Measurements from ENCODE around the gene RERG.

RERG gene

DNA sequence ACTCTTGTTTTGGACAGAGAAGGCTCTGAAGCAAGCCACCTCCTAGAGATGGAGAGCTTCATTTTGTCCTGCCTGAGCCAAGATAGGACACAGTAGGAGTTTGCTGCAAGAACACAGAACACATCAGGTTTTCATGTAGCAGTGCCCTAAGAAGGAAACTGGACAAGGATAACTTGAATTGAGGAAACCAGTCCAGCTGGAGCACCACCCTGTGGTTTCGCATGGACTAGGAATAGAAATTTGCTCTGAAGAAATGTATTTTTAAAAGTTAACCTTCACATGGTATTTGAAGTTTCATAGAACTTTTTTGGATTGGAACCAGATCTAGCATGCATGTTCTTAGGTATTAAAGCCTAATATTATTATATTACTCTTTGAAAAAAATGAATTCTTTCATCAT is 68.8 kb downstream of the RERG start:
- Histone ChIP-seq H3K4me1 (ENCODE audit: control insufficient read depth, insufficient read depth, low read length) (peaks cover 56% of the 10 kb centered on the region), H3K4me3 (ENCODE audit: low read length) (no peak overlapping the region), H3K9ac (ENCODE audit: low read length) (no peak overlapping the region), H3K27me3 (ENCODE audit: control insufficient read depth, insufficient read depth, low read length) (no peaks in the 10 kb centered on the region), H3K27ac (ENCODE audit: low read depth, low read length) (peak overlapping the region; percentile 74), H3K36me3 (ENCODE audit: control insufficient read depth, insufficient read depth, low read length) (no peaks in the 10 kb centered on the region)

DNA sequence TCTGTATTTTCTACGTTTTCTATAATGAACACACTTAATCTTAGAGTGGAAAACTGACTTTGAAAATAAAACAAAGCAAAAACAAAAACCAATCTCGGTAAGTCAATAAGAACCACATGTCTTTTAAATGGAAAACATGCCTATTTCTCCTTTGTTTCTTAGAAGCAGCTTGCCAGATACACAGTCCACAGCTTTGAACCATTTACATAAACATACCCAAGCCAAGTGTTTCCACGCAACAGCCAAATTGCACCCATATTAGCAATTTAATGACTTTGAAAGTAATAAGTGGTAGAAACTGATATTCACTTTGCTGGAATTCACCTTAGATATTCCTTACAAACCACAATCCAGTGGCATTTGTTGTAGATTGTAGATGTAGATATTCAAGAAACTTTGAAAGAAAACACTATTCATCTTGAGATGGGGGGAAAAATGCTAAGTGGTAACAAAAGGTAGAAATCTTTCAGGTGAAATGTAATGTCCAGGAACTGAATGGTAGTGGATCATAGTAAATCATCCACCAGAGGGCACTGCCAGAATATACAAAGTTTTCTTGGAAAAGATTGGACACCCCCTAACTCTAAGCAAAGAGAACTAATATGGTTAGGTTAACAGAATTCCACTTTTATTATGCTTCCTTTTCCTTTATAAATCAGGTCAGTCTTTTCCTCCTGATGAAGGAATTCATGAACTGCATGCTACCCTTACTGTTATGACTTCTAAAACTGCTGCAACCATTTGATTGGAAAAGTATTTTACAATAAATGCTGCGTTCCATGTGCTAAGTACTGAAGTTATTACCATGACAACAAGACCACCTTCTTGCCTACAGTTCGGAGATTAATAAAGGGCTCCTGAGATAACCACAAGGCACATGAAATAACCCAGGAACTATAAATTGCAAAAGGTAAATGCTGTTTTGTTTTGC is 69.8 kb downstream of the RERG start:
- H3K4me3 ChIP-seq (ENCODE audit: low read length), result no peak overlapping the region
- H3K9ac ChIP-seq (ENCODE audit: low read length), result no peak overlapping the region
- H3K27ac ChIP-seq (ENCODE audit: low read depth, low read length), result peak overlapping the region; percentile 74
- no peaks in the 10 kb centered on the region for H3K27me3 ChIP-seq (ENCODE audit: control insufficient read depth, insufficient read depth, low read length)
- H3K36me3 ChIP-seq (ENCODE audit: control insufficient read depth, insufficient read depth, low read length), result no peaks in the 10 kb centered on the region
- peaks cover 47% of the 10 kb centered on the region for H3K4me1 ChIP-seq (ENCODE audit: control insufficient read depth, insufficient read depth, low read length)

DNA sequence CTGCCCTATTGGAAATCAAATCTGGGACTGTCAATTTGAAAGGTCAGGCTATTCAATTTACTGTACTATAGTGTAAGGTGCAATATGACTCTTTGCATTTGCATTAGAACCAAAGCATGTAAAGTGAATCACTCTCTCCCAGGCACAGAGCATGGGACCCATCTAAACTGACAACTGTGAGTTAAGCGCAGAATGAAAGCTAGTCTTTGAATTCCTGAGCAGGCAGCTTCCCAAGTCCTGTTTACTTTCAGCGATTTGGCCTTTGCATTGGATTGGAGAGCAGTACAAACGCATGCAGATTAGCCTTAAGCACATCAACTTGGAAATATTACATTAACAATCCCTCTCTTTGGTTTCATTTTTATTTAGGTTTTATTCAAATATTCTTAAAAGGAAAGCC is 74.6 kb downstream of the RERG start:
- Histone ChIP-seq H3K27ac (ENCODE audit: low read depth, low read length) (peak overlapping the region; percentile 56), H3K27me3 (ENCODE audit: control insufficient read depth, insufficient read depth, low read length) (no peaks in the 10 kb centered on the region), H3K4me1 (ENCODE audit: control insufficient read depth, insufficient read depth, low read length) (peaks cover 23% of the 10 kb centered on the region), H3K4me3 (ENCODE audit: low read length) (peak overlapping the region; percentile 33), H3K9ac (ENCODE audit: low read length) (no peak overlapping the region), H3K36me3 (ENCODE audit: control insufficient read depth, insufficient read depth, low read length) (no peaks in the 10 kb centered on the region)

DNA sequence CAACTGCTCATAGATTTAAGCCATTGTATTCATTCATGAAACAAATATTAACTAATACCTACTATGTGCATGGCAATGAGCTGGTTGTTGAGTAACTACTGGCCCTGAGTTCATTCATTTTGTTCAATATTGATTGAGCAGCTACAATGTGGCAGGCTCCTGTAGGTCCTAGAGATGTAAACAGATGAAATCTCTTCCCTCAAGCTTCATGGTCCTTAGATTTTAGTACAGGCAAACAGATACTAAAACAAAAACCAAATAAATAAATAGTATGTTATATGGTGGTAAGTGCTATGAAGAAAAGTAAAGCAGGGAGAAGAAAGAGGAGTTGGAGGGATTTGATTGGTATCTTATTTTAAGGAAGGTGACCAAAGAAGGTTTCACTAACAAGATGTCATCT is 77.8 kb downstream of the RERG start:
- H3K27ac ChIP-seq (ENCODE audit: low read depth, low read length), result no peak overlapping the region
- H3K9ac ChIP-seq (ENCODE audit: low read length), result no peak overlapping the region
- H3K27me3 ChIP-seq (ENCODE audit: control insufficient read depth, insufficient read depth, low read length), result no peaks in the 10 kb centered on the region
- H3K4me3 ChIP-seq (ENCODE audit: low read length), result no peak overlapping the region
- no peaks in the 10 kb centered on the region for H3K36me3 ChIP-seq (ENCODE audit: control insufficient read depth, insufficient read depth, low read length)
- peaks cover 16% of the 10 kb centered on the region for H3K4me1 ChIP-seq (ENCODE audit: control insufficient read depth, insufficient read depth, low read length)

DNA sequence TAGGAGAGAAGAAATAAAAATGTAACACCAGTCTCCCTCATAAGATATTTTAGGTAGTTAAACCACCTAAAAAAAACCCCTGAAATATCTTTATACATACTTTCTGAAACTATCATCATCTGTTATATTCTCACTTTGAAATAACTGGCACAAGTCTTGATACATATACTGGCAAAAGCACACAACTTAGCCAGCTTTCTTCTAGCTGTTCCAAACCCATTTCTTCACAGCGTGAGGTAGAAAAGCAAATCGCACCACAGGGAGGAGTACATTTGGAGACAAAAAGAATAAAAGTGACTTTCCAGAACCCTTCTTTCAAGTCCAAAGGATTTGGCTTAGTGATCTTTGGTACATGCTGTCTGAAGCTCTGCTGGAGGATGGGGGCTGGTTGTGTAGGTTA is 78.5 kb downstream of the RERG start:
- Histone ChIP-seq H3K27me3 (ENCODE audit: control insufficient read depth, insufficient read depth, low read length) (no peaks in the 10 kb centered on the region), H3K4me3 (ENCODE audit: low read length) (no peak overlapping the region), H3K36me3 (ENCODE audit: control insufficient read depth, insufficient read depth, low read length) (no peaks in the 10 kb centered on the region), H3K27ac (ENCODE audit: low read depth, low read length) (no peak overlapping the region), H3K4me1 (ENCODE audit: control insufficient read depth, insufficient read depth, low read length) (peaks cover 16% of the 10 kb centered on the region), H3K9ac (ENCODE audit: low read length) (no peak overlapping the region)

DNA sequence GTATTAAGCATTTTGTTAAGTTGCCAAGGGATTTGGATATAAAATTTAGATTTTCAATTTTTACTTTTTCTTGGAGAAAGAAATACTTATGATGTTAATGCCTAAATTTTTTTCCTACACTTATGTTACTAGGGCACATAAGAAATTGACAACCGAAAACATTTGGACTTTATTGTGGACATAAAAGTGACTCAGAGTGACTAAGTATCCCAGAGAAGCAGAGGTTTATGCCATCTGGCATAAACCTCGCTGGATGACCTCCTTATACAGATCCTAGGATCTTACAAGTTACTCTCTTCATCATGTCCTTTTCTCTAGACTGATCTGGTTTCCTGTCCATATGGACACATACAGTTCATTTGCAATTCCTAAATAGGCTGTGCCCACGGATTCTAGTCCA is 89.8 kb downstream of the RERG start:
- Histone ChIP-seq H3K36me3 (ENCODE audit: control insufficient read depth, insufficient read depth, low read length) (no peaks in the 10 kb centered on the region), H3K27me3 (ENCODE audit: control insufficient read depth, insufficient read depth, low read length) (no peaks in the 10 kb centered on the region), H3K27ac (ENCODE audit: low read depth, low read length) (peak overlapping the region; percentile 56), H3K9ac (ENCODE audit: low read length) (no peak overlapping the region), H3K4me1 (ENCODE audit: control insufficient read depth, insufficient read depth, low read length) (no peaks in the 10 kb centered on the region), H3K4me3 (ENCODE audit: low read length) (no peak overlapping the region)

DNA sequence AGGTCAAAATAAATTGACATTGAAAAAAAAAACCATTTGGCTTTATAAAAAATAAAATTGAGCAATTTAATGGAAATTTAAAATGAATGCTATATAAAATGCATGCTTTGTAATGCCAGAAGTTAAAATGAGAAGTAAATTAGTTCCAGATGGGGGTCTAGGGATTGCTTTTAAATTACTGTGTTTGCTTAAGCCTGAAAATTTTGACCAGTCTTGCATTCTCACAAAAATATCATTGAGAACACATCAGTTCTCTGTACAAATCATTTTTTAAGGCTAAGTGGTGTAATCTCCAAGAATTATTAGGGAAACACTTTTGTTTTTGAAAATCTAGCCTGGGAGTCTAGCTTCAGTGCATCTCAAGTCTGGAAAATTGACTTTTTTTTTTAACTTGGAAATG is 90.7 kb downstream of the RERG start:
- H3K36me3 ChIP-seq (ENCODE audit: control insufficient read depth, insufficient read depth, low read length), result no peaks in the 10 kb centered on the region
- no peaks in the 10 kb centered on the region for H3K27me3 ChIP-seq (ENCODE audit: control insufficient read depth, insufficient read depth, low read length)
- H3K27ac ChIP-seq (ENCODE audit: low read depth, low read length), result no peak overlapping the region
- H3K9ac ChIP-seq (ENCODE audit: low read length), result no peak overlapping the region
- no peaks in the 10 kb centered on the region for H3K4me1 ChIP-seq (ENCODE audit: control insufficient read depth, insufficient read depth, low read length)
- no peak overlapping the region for H3K4me3 ChIP-seq (ENCODE audit: low read length)

DNA sequence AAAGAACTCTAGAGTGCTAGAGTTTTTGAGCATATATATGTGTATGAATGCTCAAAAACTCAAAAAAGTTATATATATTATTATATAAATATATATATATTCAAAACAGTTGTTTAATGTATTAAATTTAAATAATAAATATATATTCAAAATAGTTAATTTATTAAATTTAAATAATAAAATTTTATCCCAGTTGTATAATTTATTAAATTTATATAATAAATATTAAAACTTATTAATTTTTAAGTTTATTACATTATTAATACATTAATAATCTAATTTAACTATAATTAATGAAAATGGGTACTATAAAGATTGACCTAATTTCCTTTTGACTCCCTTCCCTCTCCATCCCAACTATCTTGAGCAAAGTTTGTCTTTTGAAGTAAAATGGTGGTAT is 97.8 kb downstream of the RERG start:
- Histone ChIP-seq H3K27me3 (ENCODE audit: control insufficient read depth, insufficient read depth, low read length) (no peaks in the 10 kb centered on the region), H3K9ac (ENCODE audit: low read length) (no peak overlapping the region), H3K36me3 (ENCODE audit: control insufficient read depth, insufficient read depth, low read length) (no peaks in the 10 kb centered on the region), H3K4me3 (ENCODE audit: low read length) (no peak overlapping the region), H3K4me1 (ENCODE audit: control insufficient read depth, insufficient read depth, low read length) (no peaks in the 10 kb centered on the region), H3K27ac (ENCODE audit: low read depth, low read length) (no peak overlapping the region)

DNA sequence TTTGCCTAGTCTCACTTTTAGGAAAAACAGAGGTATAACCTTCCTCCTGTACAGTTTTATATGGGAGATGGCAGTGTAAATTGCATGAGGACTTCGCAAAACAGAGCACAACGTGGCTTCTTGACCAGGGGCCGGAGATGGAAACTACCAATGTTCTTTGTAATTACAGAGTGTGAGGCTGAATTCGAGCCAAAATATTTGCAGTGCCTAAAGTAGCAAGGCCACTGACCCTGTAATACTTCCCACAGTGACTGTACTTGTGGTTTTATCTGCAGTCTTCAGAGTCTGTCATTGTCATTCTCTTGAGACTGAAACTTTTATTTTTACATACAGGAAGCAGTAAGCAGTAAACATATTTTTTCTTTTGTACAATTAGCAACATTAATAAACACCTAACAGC is 98.9 kb downstream of the RERG start:
- H3K36me3 ChIP-seq (ENCODE audit: control insufficient read depth, insufficient read depth, low read length), result no peaks in the 10 kb centered on the region
- no peaks in the 10 kb centered on the region for H3K4me1 ChIP-seq (ENCODE audit: control insufficient read depth, insufficient read depth, low read length)
- no peak overlapping the region for H3K4me3 ChIP-seq (ENCODE audit: low read length)
- H3K27ac ChIP-seq (ENCODE audit: low read depth, low read length), result no peak overlapping the region
- no peaks in the 10 kb centered on the region for H3K27me3 ChIP-seq (ENCODE audit: control insufficient read depth, insufficient read depth, low read length)
- no peak overlapping the region for H3K9ac ChIP-seq (ENCODE audit: low read length)

DNA sequence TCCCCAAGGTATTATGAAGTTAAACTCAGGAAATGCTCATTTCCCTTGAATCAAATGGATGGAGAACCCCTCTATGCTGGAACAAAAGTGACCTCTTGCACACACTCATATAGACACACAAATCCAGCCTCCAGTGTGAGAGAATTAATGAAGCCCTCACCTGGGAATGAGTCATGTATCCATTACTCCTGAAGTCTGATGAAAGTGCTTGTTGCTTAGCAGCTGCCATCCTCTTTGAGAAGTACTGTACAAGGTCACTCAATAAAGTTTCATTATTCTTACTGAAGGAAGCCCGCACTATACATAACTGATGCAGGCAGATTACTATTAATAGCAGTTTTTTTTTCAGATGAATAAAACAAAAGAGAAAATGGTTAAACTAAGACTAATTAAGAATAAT is 102.3 kb downstream of the RERG start:
- H3K27me3 ChIP-seq (ENCODE audit: control insufficient read depth, insufficient read depth, low read length), result no peaks in the 10 kb centered on the region
- H3K36me3 ChIP-seq (ENCODE audit: control insufficient read depth, insufficient read depth, low read length), result no peaks in the 10 kb centered on the region
- H3K27ac ChIP-seq (ENCODE audit: low read depth, low read length), result no peak overlapping the region

DNA sequence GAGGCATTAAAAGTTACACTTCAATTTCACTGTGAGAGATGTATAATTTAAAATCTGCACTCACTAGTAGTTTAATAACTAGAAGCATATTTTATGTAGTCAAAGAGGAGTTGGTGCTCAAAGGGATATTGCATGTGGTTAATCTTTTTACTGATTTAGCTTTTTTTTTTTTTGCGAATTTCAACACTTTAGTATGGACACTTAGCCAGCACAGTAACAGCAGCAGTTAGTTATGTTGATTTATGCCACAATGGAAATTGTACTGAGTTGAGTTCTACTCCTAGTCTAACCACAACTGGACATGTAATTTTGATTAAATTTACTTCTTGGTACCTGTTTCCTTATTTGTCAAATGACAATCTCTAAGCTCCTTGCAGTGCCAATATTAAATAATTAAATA is 104.2 kb downstream of the RERG start:
- Histone ChIP-seq H3K4me1 (ENCODE audit: control insufficient read depth, insufficient read depth, low read length) (peaks cover 5% of the 10 kb centered on the region), H3K9ac (ENCODE audit: low read length) (no peak overlapping the region), H3K4me3 (ENCODE audit: low read length) (no peak overlapping the region), H3K27ac (ENCODE audit: low read depth, low read length) (no peak overlapping the region), H3K36me3 (ENCODE audit: control insufficient read depth, insufficient read depth, low read length) (no peaks in the 10 kb centered on the region), H3K27me3 (ENCODE audit: control insufficient read depth, insufficient read depth, low read length) (no peaks in the 10 kb centered on the region)

More for the DNA sequence above, 102.3 kb downstream of the RERG start:
- Histone ChIP-seq H3K4me1 (ENCODE audit: control insufficient read depth, insufficient read depth, low read length) (peaks cover 5% of the 10 kb centered on the region), H3K4me3 (ENCODE audit: low read length) (no peak overlapping the region), H3K9ac (ENCODE audit: low read length) (no peak overlapping the region)

DNA sequence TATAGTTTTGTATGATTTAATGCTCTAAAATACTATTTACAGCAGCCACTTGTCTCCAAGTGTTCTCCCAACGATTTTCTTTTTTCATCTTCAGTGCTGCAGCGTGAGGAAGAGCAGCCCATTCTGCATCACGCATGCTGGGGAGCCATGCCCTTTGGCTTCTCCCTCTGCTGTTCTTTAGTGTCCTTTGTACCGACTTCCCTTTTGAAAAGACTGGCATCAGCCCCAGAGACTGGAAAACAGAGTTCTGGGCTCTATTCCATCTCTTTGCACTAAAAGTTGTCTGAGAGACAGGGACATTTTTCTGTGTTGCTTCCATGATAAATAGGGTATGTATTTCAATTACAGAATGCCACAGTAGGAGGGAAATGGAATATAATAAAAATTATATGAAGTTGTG is 105.1 kb downstream of the RERG start:
- Histone ChIP-seq H3K36me3 (ENCODE audit: control insufficient read depth, insufficient read depth, low read length) (no peaks in the 10 kb centered on the region), H3K27ac (ENCODE audit: low read depth, low read length) (peak overlapping the region; percentile 31), H3K27me3 (ENCODE audit: control insufficient read depth, insufficient read depth, low read length) (no peaks in the 10 kb centered on the region), H3K9ac (ENCODE audit: low read length) (no peak overlapping the region), H3K4me3 (ENCODE audit: low read length) (no peak overlapping the region), H3K4me1 (ENCODE audit: control insufficient read depth, insufficient read depth, low read length) (peaks cover 5% of the 10 kb centered on the region)

DNA sequence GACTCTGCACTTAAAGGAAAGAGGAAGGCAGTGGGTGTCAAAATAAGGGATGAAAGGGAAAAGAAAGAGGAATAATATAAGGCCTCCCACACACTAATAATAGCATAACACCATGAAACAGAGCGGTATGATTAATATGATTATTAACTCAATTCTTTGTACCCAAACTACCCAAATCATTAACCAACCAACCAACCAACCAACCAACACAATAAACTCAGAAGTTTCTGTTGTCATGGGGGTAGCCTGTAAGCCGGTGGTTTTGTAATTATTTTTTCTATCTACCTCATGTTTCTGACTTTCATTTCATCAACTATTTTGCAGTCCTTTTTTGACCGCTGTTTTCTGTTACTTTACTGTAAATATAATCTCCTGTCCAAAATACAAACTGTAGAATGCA is 105.8 kb downstream of the RERG start:
- Histone ChIP-seq H3K27ac (ENCODE audit: low read depth, low read length) (no peak overlapping the region), H3K4me1 (ENCODE audit: control insufficient read depth, insufficient read depth, low read length) (peaks cover 5% of the 10 kb centered on the region)

More for the DNA sequence above, 105.8 kb downstream of the RERG start:
- Histone ChIP-seq H3K9ac (ENCODE audit: low read length) (no peak overlapping the region), H3K4me3 (ENCODE audit: low read length) (no peak overlapping the region), H3K36me3 (ENCODE audit: control insufficient read depth, insufficient read depth, low read length) (no peaks in the 10 kb centered on the region), H3K27me3 (ENCODE audit: control insufficient read depth, insufficient read depth, low read length) (no peaks in the 10 kb centered on the region)
